Measurements from ENCODE around the gene CEBPA.
A peak's percentile ranks its signal among the peaks of the same experiment; 100 is the strongest.

Gene CEBPA

DNA sequence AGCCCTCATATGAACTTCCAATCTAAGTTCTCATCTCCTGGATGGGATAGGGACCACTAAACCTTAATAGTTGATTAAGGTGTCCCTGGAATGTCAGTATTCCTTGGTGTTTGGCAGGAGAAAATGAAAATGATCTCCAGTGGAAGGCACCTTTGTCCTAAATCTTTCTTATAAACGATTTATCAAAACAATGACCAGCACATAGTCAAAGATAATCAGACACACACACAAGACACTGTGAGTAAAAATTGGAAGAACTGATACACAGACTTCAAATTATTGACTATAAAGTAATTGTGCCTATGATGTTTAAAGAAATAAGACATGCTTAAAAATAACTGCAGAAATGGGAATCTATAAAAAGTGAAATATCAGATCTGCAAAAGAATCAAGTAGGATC lies 13.7 kb downstream of the CEBPA start:
- H3K27ac Mint-ChIP-seq, result no peak overlapping the region
- no peak overlapping the region for H3K4me3 Mint-ChIP-seq
- no peaks in the 10 kb centered on the region for H3K36me3 Mint-ChIP-seq
- H3K9me3 Mint-ChIP-seq, result peaks cover 13% of the 10 kb centered on the region
- no peak for ATAC-seq
- peaks cover 14% of the 10 kb centered on the region for H3K4me1 Mint-ChIP-seq
- DNase-seq (ENCODE audit: low spot score in 2 of 2), result no peak

- Mint-ChIP-seq H3K4me3 (no peak overlapping the region), H3K36me3 (no peaks in the 10 kb centered on the region), H3K27ac (no peak overlapping the region), H3K9me3 (peaks cover 13% of the 10 kb centered on the region), H3K4me1 (peaks cover 14% of the 10 kb centered on the region)
- DNase-seq (ENCODE audit: low spot score in 2 of 2), result no peak
- ATAC-seq, result no peak
Observed at GRCh38 chr19:33287927-33288326, 14.4 kb downstream of the CEBPA start.

DNA sequence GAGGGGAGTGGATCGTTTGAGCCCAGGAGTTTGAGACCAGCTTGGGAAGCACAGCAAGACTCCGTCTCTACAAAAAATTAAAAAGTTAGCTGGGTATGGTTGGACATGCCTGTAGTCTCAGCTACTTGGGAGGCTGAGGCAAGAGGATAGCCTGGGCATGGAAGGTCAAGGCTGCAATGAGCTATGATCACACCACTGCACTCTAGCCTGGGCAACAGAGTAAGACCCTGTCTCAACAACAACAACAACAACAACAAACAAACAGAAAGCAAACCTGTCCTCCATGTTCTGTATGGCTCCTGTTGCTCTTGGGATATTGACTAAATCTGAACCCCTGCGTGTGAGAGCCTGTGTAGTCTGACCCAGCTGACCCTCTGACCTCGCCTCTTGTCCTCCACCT lies 14.9 kb downstream of the CEBPA start:
- DNase-seq (ENCODE audit: low spot score in 2 of 2) (no peak), ATAC-seq (no peak)
- Mint-ChIP-seq H3K4me1 (peaks cover 14% of the 10 kb centered on the region), H3K9me3 (peaks cover 13% of the 10 kb centered on the region), H3K36me3 (no peaks in the 10 kb centered on the region), H3K27ac (peak overlapping the region; percentile 54), H3K4me3 (no peak overlapping the region)

GRCh38 chr19:33286899-33287298 lies 15.4 kb downstream of the CEBPA start:
- H3K4me3 Mint-ChIP-seq, result no peak overlapping the region
- no peaks in the 10 kb centered on the region for H3K36me3 Mint-ChIP-seq
- ATAC-seq (peak; percentile 66), DNase-seq (ENCODE audit: low spot score in 2 of 2) (no peak)
- peaks cover 14% of the 10 kb centered on the region for H3K4me1 Mint-ChIP-seq
- H3K9me3 Mint-ChIP-seq, result peaks cover 13% of the 10 kb centered on the region
- peak overlapping the region; percentile 54 for H3K27ac Mint-ChIP-seq

DNA sequence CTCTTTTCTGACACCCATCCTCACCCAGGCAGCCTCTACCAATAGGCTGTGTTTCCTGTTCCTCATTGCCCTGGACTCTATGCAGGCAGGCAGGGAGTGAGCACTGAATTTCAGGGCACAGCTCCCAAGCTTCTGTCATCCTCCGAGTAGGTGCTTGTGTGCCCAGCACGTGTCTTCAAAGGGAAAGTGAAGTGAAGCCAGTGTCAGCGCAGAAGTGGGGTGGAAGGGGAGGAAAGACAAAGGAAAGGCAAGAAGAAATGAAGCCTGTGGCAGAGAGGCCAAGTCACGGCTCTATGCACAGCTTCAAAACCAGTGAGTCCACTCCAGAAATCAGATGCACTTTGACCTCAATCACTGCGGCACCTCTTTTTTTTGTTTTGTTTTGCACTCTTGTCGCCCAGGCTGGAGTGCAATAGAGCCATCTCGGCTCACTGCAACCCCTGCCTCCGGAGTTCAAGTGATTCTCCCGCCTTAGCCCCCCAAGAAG lies 16.9 kb downstream of the CEBPA start:
- no peak overlapping the region for H3K27ac Mint-ChIP-seq
- no peak overlapping the region for H3K4me3 Mint-ChIP-seq
- peaks cover 13% of the 10 kb centered on the region for H3K9me3 Mint-ChIP-seq
- H3K36me3 Mint-ChIP-seq, result no peaks in the 10 kb centered on the region
- H3K4me1 Mint-ChIP-seq, result peaks cover 23% of the 10 kb centered on the region
- DNase-seq (ENCODE audit: low spot score in 2 of 2) (no peak), ATAC-seq (no peak)

DNA sequence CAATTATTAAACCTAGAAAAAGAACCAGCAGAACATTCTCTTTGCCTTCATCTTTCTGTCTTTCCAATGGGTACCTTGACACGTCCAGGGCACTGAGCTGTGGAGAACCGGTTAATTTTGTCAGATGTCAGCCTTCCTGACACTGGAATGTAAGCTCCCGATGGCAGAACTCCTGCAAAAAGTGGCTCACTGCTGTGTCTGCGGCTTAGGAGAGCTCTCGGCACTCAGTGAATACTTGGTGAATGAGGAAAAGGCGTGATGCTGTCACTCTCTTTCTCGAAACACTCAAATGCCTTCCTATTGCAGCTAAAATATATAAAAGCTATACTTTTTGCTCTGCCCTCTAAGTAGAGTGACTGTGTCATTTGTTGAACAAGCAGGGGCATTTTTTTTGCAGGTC lies 17.6 kb downstream of the CEBPA start:
- Mint-ChIP-seq H3K36me3 (no peaks in the 10 kb centered on the region), H3K27ac (no peak overlapping the region), H3K9me3 (peaks cover 13% of the 10 kb centered on the region), H3K4me1 (peaks cover 30% of the 10 kb centered on the region), H3K4me3 (no peak overlapping the region)
- DNase-seq (ENCODE audit: low spot score in 2 of 2), result no peak
- no peak for ATAC-seq

- no peaks in the 10 kb centered on the region for H3K36me3 Mint-ChIP-seq
- ATAC-seq, result no peak
- H3K4me1 Mint-ChIP-seq, result peaks cover 30% of the 10 kb centered on the region
Observed at GRCh38 chr19:33284146-33284643, 18.1 kb downstream of the CEBPA start.

DNA sequence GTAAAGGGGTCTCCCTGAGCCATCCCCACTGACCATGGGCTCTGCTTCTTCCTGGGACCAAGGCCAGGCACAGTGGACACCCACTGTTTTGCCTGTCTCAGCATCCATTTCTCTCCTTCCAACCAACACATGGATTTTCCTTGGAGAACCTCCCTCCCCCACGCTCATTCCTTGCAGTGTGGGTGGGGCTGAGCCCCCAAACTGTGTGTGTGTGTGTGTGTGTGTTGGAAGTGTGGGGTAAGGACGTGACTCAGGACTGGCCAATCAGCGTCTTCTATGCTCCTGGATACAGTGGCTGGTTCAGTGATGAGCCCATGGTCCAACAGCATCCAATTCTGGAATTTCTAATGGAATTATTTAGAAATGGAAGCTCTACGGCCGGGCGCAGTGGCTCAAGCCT lies 18.7 kb downstream of the CEBPA start:
- ATAC-seq (no peak), DNase-seq (ENCODE audit: low spot score in 2 of 2) (no peak)
- H3K4me3 Mint-ChIP-seq, result no peak overlapping the region
- no peak overlapping the region for H3K27ac Mint-ChIP-seq
- peaks cover 30% of the 10 kb centered on the region for H3K4me1 Mint-ChIP-seq
- H3K36me3 Mint-ChIP-seq, result no peaks in the 10 kb centered on the region
- peaks cover 8% of the 10 kb centered on the region for H3K9me3 Mint-ChIP-seq

More at GRCh38 chr19:33284146-33284643, 18.1 kb downstream of the CEBPA start:
- DNase-seq (ENCODE audit: low spot score in 2 of 2), result no peak
- Mint-ChIP-seq H3K27ac (no peak overlapping the region), H3K4me3 (no peak overlapping the region), H3K9me3 (peaks cover 13% of the 10 kb centered on the region)

GRCh38 chr19:33282036-33282671 lies 20.2 kb downstream of the CEBPA start:
- DNase-seq (ENCODE audit: low spot score in 2 of 2), result no peak
- H3K27ac Mint-ChIP-seq, result peak overlapping the region; percentile 20
- no peaks in the 10 kb centered on the region for H3K9me3 Mint-ChIP-seq
- H3K4me1 Mint-ChIP-seq, result peaks cover 22% of the 10 kb centered on the region
- no peak overlapping the region for H3K4me3 Mint-ChIP-seq
- no peak for ATAC-seq
- H3K36me3 Mint-ChIP-seq, result no peaks in the 10 kb centered on the region

- DNase-seq (ENCODE audit: low spot score in 2 of 2) (no peak), ATAC-seq (no peak)
- H3K27ac Mint-ChIP-seq, result peak overlapping the region; percentile 73
- no peaks in the 10 kb centered on the region for H3K36me3 Mint-ChIP-seq
- no peak overlapping the region for H3K4me3 Mint-ChIP-seq
- no peaks in the 10 kb centered on the region for H3K9me3 Mint-ChIP-seq
- peaks cover 15% of the 10 kb centered on the region for H3K4me1 Mint-ChIP-seq
Observed at GRCh38 chr19:33281296-33281926, 20.9 kb downstream of the CEBPA start.

DNA sequence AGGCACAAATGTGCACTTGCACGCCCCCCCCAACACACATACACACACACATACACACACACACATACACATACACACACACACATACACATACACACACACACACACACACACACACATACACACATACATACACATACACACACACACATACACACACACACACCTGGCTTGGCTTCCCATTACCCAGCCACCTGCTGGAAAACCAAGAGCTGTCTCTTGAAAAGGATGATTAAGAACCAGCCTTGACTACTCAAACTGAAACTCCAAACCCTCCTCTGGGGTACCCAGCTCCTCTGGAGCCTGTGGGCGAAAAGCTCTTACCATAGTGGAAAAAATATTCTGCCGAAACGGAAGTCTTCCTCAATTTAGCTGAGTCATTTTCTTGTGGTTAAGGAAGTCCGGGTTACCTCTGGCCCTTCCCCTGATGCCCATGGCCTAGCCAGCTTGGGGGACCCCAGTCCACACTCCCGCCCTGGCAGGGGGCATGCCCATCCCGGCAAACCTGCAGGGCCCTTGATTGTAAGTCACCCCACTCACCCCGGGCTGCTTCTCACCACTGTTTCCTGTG lies 21.9 kb downstream of the CEBPA start:
- H3K36me3 Mint-ChIP-seq, result no peaks in the 10 kb centered on the region
- no peak overlapping the region for H3K4me3 Mint-ChIP-seq
- H3K27ac Mint-ChIP-seq, result peak overlapping the region; percentile 73
- peaks cover 15% of the 10 kb centered on the region for H3K4me1 Mint-ChIP-seq
- peak; percentile 91 for ATAC-seq
- peak in 1 of 2 donors; percentile 70 for DNase-seq (ENCODE audit: low spot score in 2 of 2)
- no peaks in the 10 kb centered on the region for H3K9me3 Mint-ChIP-seq

DNA sequence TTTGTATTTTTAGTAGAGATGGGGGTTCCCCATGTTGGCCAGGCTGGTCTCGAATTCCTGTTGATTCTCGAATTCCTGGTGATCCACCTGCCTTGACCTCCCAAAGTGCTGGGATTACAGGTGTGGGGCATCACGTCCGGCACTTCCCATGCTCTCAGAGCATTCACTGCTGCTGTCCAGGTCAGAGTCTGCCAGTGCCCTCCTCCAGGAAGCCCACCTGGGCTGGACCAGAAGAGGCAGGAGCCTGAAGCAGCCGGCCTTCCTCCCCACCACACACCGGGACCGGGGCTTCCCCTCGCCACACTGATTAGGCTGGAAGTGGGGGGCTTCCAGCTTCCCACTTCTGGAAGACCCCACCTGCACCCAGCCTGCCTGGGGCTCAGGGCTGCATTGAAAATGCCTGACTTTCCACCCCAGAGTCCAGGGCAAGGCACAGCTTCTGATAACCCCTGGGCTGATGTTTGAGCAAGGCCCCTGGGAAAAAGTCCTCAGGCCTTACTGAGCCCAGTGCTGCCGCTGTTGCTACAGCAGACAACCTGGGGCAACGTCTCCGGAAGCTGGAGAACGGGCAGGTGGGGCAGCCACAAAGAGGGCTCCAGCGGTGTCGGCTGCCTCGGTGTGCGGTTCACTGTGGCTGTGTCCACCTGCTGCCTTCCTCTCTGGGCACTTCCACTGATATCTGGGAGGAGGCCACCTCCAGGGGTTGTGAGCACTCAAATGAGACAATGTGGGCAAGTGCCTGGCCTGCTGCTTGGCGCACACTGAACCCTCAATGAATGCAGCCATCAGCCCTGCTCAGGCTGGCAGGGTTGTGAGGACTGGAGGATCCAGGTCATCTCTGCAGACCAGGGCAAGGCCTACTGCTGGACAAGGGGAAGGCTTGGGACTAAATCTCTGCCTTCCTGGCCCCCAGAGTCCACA lies 22.6 kb downstream of the CEBPA start:
- Mint-ChIP-seq H3K4me3 (no peak overlapping the region), H3K36me3 (no peaks in the 10 kb centered on the region), H3K4me1 (peaks cover 15% of the 10 kb centered on the region), H3K9me3 (no peaks in the 10 kb centered on the region), H3K27ac (peak overlapping the region; percentile 73)
- DNase-seq (ENCODE audit: low spot score in 2 of 2) (no peak), ATAC-seq (no peak)

- Mint-ChIP-seq H3K4me3 (no peak overlapping the region), H3K27ac (peak overlapping the region; percentile 71), H3K9me3 (no peaks in the 10 kb centered on the region), H3K36me3 (no peaks in the 10 kb centered on the region), H3K4me1 (peaks cover 23% of the 10 kb centered on the region)
- ATAC-seq (no peak), DNase-seq (ENCODE audit: low spot score in 2 of 2) (no peak)
Observed at GRCh38 chr19:33278403-33279269, 23.7 kb downstream of the CEBPA start.

- ATAC-seq, result no peak
- DNase-seq (ENCODE audit: low spot score in 2 of 2), result no peak
- Mint-ChIP-seq H3K36me3 (no peaks in the 10 kb centered on the region), H3K9me3 (no peaks in the 10 kb centered on the region), H3K4me3 (no peak overlapping the region), H3K27ac (peak overlapping the region; percentile 71), H3K4me1 (peaks cover 23% of the 10 kb centered on the region)
Observed at GRCh38 chr19:33278023-33278402, 24.3 kb downstream of the CEBPA start.
